Measurements from ENCODE around the gene MELTF. TPM values are rescaled to one million over a fixed set of nuclear protein-coding genes. Genes with fewer than 3 reads are reported as not detected.

The MELTF gene
- total RNA-seq, 1 experiment from 2014 or later, result 7.3 TPM

DNA sequence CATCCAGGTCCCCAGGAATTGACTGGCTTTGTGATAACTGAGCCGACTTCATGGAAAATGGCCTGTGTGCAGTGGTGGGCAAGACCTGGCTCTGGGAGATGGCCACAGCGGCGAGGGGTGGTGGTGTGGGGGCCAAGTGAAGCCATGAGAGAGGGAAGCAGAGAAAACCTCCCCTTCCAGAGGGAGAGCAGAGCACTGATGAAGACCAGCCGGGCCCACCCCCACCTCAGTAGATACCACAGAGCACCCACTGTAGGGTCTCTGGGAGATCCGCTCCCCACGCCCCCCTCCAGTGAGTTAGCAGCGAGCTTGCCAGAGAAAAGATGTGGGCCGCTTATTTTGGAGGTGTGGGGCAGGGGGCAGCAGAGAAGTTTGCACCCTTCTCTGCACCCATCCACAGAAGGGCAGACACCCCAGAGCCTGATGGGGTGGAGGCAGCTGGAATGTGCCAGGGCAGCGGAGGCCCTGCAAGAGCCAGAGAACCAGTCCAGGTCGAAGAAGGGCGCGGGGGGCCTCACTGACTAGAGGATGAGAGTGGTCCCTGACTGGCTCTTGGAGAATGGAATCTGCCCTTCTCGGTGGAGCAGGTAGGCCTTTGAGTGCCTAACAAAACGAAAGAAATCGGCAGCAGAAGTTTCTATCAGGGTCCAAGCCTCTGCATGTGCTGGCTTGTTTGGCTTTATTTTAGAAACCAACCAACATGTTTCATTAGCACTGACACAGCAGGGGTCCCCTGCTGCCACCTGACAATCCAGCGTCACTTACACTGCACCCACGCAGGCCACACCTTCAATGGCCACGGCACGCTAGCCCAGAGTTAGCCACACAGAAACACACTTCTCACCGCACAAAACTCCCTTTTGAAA is 28.3 kb downstream of the MELTF start:
- no peaks in the 10 kb centered on the region for H3K9me3 Mint-ChIP-seq
- H3K36me3 Mint-ChIP-seq, result no peaks in the 10 kb centered on the region
- ATAC-seq, result no peak
- peak overlapping the region; percentile 65 for H3K4me3 Mint-ChIP-seq
- TF ChIP-seq, protein P1, sequence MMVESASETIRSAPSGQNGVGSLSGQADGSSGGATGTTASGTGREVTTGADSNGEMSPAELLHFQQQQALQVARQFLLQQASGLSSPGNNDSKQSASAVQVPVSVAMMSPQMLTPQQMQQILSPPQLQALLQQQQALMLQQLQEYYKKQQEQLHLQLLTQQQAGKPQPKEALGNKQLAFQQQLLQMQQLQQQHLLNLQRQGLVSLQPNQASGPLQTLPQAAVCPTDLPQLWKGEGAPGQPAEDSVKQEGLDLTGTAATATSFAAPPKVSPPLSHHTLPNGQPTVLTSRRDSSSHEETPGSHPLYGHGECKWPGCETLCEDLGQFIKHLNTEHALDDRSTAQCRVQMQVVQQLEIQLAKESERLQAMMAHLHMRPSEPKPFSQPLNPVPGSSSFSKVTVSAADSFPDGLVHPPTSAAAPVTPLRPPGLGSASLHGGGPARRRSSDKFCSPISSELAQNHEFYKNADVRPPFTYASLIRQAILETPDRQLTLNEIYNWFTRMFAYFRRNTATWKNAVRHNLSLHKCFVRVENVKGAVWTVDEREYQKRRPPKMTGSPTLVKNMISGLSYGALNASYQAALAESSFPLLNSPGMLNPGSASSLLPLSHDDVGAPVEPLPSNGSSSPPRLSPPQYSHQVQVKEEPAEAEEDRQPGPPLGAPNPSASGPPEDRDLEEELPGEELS (CRISPR knock-in tag; IDR thresholded peaks at IDR 0.05), result no peak
- TF ChIP-seq NFE2L1 (CRISPR knock-in tag; IDR thresholded peaks at IDR 0.05), result no peak
- no peak for TF ChIP-seq NFATC4 (CRISPR knock-in tag; IDR thresholded peaks at IDR 0.05)
- TF ChIP-seq ETV6 (CRISPR knock-in tag; IDR thresholded peaks at IDR 0.05), result no peak
- no peak for TF ChIP-seq PRRX2 (CRISPR knock-in tag; IDR thresholded peaks at IDR 0.05)
- TF ChIP-seq ZBTB21 (CRISPR knock-in tag; IDR thresholded peaks at IDR 0.05; ENCODE audit: borderline replicate concordance), result no peak
- TF ChIP-seq ZNF138 (CRISPR knock-in tag; conservative IDR thresholded peaks at IDR 0.05), result no peak
- TF ChIP-seq ZNF396 (CRISPR knock-in tag; IDR thresholded peaks at IDR 0.05; ENCODE audit: borderline replicate concordance), result no peak
- TF ChIP-seq ZNF317 (CRISPR knock-in tag; IDR thresholded peaks at IDR 0.05; ENCODE audit: borderline replicate concordance, low read depth), result no peak
- peaks cover 29% of the 10 kb centered on the region for H3K27me3 Mint-ChIP-seq (ENCODE audit: low read depth)
- peaks cover 15% of the 10 kb centered on the region for H3K4me1 Mint-ChIP-seq
- ChIA-PET POLR2A (interaction anchor here (1.5 kb wide), 1 partner anchor 28 kb away, joined by 4 read pairs; no protein-coding TSS in a partner anchor), CTCF (interaction anchor here (1.5 to 5.1 kb wide), 2 partner anchors 21 to 28 kb away, joined by 4 to 48 read pairs; partner anchors contain the start of gene MELTF)
- DNase-seq (ENCODE audit: low spot score), result no peak
- H3K27ac Mint-ChIP-seq, result peak overlapping the region; percentile 76; the same call in 1 of the 2 replicates

GRCh38 chr3:197000211-197000610 is 29.4 kb downstream of the MELTF start:
- peaks cover 15% of the 10 kb centered on the region for H3K4me1 Mint-ChIP-seq
- H3K27me3 Mint-ChIP-seq (ENCODE audit: low read depth), result peaks cover 25% of the 10 kb centered on the region
- no peaks in the 10 kb centered on the region for H3K36me3 Mint-ChIP-seq
- no peak overlapping the region for H3K27ac Mint-ChIP-seq
- DNase-seq (ENCODE audit: low spot score) (no peak), ATAC-seq (no peak)
- no peaks in the 10 kb centered on the region for H3K9me3 Mint-ChIP-seq
- ChIA-PET POLR2A (no interaction called here), CTCF (interaction anchor here (5.1 kb wide), 1 partner anchor 29 kb away, joined by 48 read pairs; the partner anchor contains the start of gene MELTF)
- no peak overlapping the region for H3K4me3 Mint-ChIP-seq
- TF ChIP-seq ESRRA (CRISPR knock-in tag; IDR thresholded peaks at IDR 0.05; ENCODE audit: borderline replicate concordance) (no peak), ZNF317 (CRISPR knock-in tag; IDR thresholded peaks at IDR 0.05; ENCODE audit: borderline replicate concordance, low read depth) (no peak), NFYB (CRISPR knock-in tag; conservative IDR thresholded peaks at IDR 0.05; ENCODE audit: low read depth) (no peak), HMGA2 (CRISPR knock-in tag; IDR thresholded peaks at IDR 0.05) (no peak), FOXK1 (CRISPR knock-in tag; IDR thresholded peaks at IDR 0.05) (no peak), IRF2 (CRISPR knock-in tag; IDR thresholded peaks at IDR 0.05; ENCODE audit: borderline replicate concordance, low read depth) (no peak), HMGXB4 (CRISPR knock-in tag; IDR thresholded peaks at IDR 0.05) (no peak), SMAD3 (CRISPR knock-in tag; IDR thresholded peaks at IDR 0.05; ENCODE audit: borderline replicate concordance) (no peak), ZNF396 (CRISPR knock-in tag; IDR thresholded peaks at IDR 0.05; ENCODE audit: borderline replicate concordance) (no peak), TP53 (CRISPR knock-in tag; IDR thresholded peaks at IDR 0.05) (no peak), KAT7 (CRISPR knock-in tag; IDR thresholded peaks at IDR 0.05; ENCODE audit: borderline replicate concordance) (no peak), ZNF263 (CRISPR knock-in tag; IDR thresholded peaks at IDR 0.05; ENCODE audit: low read depth) (no peak), EMX1 (CRISPR knock-in tag; IDR thresholded peaks at IDR 0.05) (no peak), RORB (CRISPR knock-in tag; IDR thresholded peaks at IDR 0.05) (no peak), JAZF1 (CRISPR knock-in tag; IDR thresholded peaks at IDR 0.05) (no peak), CDX4 (CRISPR knock-in tag; IDR thresholded peaks at IDR 0.05; ENCODE audit: borderline replicate concordance) (no peak), ZSCAN18 (CRISPR knock-in tag; IDR thresholded peaks at IDR 0.05) (no peak), ZBTB43 (CRISPR knock-in tag; IDR thresholded peaks at IDR 0.05) (no peak)
- TF ChIP-seq, protein P2, sequence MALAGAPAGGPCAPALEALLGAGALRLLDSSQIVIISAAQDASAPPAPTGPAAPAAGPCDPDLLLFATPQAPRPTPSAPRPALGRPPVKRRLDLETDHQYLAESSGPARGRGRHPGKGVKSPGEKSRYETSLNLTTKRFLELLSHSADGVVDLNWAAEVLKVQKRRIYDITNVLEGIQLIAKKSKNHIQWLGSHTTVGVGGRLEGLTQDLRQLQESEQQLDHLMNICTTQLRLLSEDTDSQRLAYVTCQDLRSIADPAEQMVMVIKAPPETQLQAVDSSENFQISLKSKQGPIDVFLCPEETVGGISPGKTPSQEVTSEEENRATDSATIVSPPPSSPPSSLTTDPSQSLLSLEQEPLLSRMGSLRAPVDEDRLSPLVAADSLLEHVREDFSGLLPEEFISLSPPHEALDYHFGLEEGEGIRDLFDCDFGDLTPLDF (CRISPR knock-in tag; IDR thresholded peaks at IDR 0.05), result no peak
